ENCODE data around the gene SIGLEC1. TPM values are rescaled to one million over a fixed set of nuclear protein-coding genes. Genes with fewer than 3 reads are reported as not detected.

The SIGLEC1 gene
- total RNA-seq, 3 donors from 2014 or later = 2.0 to 32.0 (median 6.9) TPM

GRCh38 chr20:3663031-3663701 is 49.2 kb downstream of the SIGLEC1 start, which contains the start of gene GFRA4:
GFRA4 (minus strand) TSS chr20:3663399; CDS start chr20:3663399, 0 bp downstream.
- TF ChIP-seq POLR2A (IDR thresholded peaks at IDR 0.05) (no peak), POLR2AphosphoS5 (IDR thresholded peaks at IDR 0.05) (no peak), CTCF (IDR thresholded peaks at IDR 0.05) (no peak)
- no peak for DNase-seq (ENCODE audit: low spot score in 2 of 2)
- Histone ChIP-seq H3K4me1 (peaks cover 0 to 5% of the 10 kb centered on the region in 2 donors), H3K27me3 (peaks cover 0 to 39% of the 10 kb centered on the region in 2 donors), H3K36me3 (no peaks in the 10 kb centered on the region), H3K27ac (no peak within 1 kb of the TSS), H3K9me3 (no peaks in the 10 kb centered on the region), H3K4me3 (no peak within 1 kb of the TSS)
- intact Hi-C loops (cut with DNase I; ENCODE audit: low total_unique reads) = no loop called here

Other genes starting within 250 kb of the SIGLEC1 start
- 10 to 100 TPM; 26.5 to 35.6 (median 32.3) TPM for gene ATRN, start 241.6 kb downstream of the SIGLEC1 start, total RNA-seq
- not detected for gene GFRA4, start 49.2 kb downstream of the SIGLEC1 start, total RNA-seq
- 10 to 100 TPM; 29.4 to 39.5 (median 37.4) TPM for gene ADAM33, start 30.6 kb downstream of the SIGLEC1 start, total RNA-seq
- 10 to 100 TPM in 1 of 3 donors, 1 to 10 TPM in 2; 7.0 to 25.2 (median 9.3) TPM for gene HSPA12B, start 20.1 kb upstream of the SIGLEC1 start, total RNA-seq
- 10 to 100 TPM; 12.3 to 29.3 (median 15.7) TPM for gene ADISSP, start 55.2 kb upstream of the SIGLEC1 start, total RNA-seq
- gene SPEF1, start 68.8 kb upstream of the SIGLEC1 start, total RNA-seq = under 1 TPM in 2 of 3 donors, not detected in 1; 0.33 to 0.88 TPM
- gene CENPB, start 74.1 kb upstream of the SIGLEC1 start, total RNA-seq = 10 to 100 TPM; 55.5 to 69.8 (median 68.2) TPM
- gene CDC25B, start 83.7 kb upstream of the SIGLEC1 start, total RNA-seq = 10 to 100 TPM; 18.1 to 25.0 (median 22.0) TPM
- 10 to 100 TPM; 11.1 to 13.8 (median 11.8) TPM for gene AP5S1, start 107.9 kb upstream of the SIGLEC1 start, total RNA-seq
- 10 to 100 TPM; 23.3 to 32.3 (median 24.6) TPM for gene MAVS, start 134.2 kb upstream of the SIGLEC1 start, total RNA-seq
- 10 to 100 TPM; 38.2 to 40.1 (median 38.7) TPM for gene PANK2, start 176.8 kb upstream of the SIGLEC1 start, total RNA-seq